Fibroblast of the aortic adventitia (primary cell): ENCODE measurements around the gene DLGAP1. TPM values are rescaled to one million over a fixed set of nuclear protein-coding genes. Genes with fewer than 3 reads are reported as not detected.

ENCODE experiments used
- DNase-seq: peaks from one replicate; pipeline ENCODE4 v3.0.0-alpha.2; 2010; ENCODE audit warnings: low read depth
- H3K4me3 ChIP-seq: 2 replicates; pipeline ENCODE4 v1.5.1; 2011; ENCODE audit warnings: low read depth, mild to moderate bottlenecking, control low read depth, low read length, moderate library complexity
- CTCF ChIP-seq: IDR thresholded peaks from 2 replicates; pipeline ENCODE4 v1.5.1; 2011; ENCODE audit warnings: mild to moderate bottlenecking, low read length, control low read depth, inconsistent platforms; ENCODE audit not compliant: insufficient read depth
- total RNA-seq: library from RNA; depleted of rRNA; stranded (reverse); fragments of >200 nt; gene quantifications from 2 replicates; pipeline ENCODE4 v1.2.3, GENCODE V29; 2012; ENCODE audit warnings: low replicate concordance

Gene DLGAP1
- total RNA-seq, 1 donor = 1.4 TPM

DNA sequence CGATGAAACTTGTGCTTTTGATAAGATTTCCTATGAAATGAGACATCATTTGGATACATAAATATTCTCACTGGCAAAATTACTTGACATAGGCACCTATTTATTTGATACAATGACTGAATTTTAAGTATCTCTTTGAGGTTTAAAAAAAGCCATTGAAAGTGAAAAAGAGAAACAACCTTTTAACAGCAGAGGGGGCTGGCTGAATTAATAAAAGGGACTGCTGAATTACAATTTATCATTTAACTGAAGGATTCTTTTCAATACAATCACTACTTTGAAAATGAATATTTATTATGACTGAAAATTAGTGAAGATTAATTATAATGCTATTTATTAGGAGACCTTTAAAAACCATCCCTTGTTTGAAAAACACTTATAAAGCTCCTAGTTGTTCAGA lies 335.3 kb downstream of the DLGAP1 start:
- DNase-seq = no peak
- TF ChIP-seq CTCF = no peak
- H3K4me3 ChIP-seq = no peak overlapping the region

DNA sequence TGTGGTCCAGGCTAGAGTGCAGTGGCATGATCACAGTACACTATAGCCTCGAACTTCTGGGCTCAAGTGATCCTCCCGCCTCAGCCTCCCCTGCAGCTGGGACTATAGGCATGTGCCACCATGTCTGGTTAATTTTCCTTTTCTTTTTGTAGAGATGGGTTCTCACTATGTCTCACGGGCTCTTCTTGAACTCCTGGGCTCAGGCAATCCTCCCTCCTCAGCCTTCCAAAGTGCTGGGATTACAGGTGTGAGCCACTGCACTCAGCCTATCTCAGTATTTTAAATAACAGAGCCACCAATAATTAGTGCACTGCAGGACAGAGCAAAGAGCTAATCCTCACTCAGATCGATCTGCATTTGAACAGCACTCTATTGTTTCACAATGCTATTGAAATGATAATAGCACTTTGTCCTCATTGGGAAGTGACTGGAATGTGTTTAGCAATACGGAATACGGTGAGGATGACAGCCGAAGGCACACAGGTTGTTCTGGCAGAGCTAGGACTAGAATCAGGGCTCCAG lies 335.9 kb downstream of the DLGAP1 start:
- no peak for DNase-seq
- H3K4me3 ChIP-seq = no peak overlapping the region
- TF ChIP-seq CTCF = no peak

DNA sequence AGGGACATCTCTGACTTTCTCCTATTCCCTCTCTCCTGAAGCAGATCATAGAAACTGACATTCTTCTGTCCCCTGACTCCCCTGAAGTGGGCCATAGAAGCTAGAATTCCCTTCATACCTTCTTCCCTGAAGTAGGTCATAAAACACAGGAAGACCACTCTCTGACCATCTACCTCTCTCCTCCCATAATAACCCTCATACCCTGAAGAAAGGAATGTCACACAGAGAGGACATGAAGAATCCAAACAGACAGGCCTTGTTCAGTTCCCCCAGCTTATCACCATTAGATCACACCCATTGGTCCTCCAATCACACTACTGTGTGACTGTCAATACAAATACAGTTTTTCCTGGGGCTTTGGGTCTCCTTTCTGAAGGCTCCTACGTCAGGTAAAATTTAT lies 347.1 kb downstream of the DLGAP1 start:
- TF ChIP-seq CTCF = no peak

DNA sequence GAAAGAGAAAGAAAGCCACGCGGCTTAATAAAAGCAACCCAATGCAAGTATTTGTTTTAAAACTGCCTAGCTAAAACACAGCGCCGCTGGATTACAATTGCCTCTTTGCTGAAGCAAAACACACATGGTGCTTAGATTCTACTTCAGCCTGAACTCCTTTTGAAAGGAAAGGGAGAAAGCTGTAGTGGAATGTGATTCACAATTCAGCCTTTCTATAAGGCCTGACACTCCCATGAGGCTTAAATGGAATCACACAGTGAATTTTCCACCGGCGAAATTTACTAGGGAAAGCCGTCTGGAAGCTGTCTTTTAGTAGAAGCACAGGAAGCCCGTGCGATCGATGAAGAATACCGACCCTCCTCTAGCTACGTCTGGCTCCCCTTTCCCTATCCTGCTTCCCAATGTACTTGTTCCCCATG lies 348.0 kb downstream of the DLGAP1 start:
- peak overlapping the region; percentile 9 for H3K4me3 ChIP-seq
- TF ChIP-seq CTCF = no peak
- DNase-seq = peak; percentile 37

More for the DNA sequence above, 347.1 kb downstream of the DLGAP1 start:
- DNase-seq = no peak
- H3K4me3 ChIP-seq = no peak overlapping the region

DNA sequence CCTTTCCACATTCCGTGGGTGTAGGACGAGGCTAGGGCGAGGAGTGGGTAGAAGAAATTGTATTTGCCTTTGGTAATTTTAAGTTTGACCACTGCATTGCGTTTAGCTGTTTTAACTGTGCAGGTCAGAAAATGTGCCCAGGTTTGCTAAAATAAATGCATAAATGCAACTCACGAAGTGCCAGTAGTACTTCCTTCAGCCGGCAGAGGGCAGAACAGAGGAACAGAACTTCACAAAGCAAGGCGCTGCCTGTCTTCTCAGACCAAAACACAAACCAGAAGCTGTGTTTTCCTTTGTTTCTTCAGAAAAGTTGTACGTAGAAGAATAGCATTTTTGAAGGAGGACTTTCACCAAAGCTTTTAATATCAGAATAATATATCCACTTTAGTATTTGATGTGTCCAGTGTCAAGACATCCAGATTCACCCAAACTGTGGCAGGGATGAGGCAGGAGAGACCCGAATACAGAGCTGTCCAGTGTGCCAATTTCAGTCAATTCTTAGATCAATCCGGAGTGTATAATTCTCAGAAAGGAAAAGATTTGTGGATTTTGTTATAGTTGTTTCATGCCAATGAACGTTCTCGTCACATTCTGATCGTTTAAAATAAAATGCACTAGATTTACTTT lies 348.6 kb downstream of the DLGAP1 start:
- H3K4me3 ChIP-seq = peak overlapping the region; percentile 43
- TF ChIP-seq CTCF = peak; percentile 92
- DNase-seq = peak; percentile 82

DNA sequence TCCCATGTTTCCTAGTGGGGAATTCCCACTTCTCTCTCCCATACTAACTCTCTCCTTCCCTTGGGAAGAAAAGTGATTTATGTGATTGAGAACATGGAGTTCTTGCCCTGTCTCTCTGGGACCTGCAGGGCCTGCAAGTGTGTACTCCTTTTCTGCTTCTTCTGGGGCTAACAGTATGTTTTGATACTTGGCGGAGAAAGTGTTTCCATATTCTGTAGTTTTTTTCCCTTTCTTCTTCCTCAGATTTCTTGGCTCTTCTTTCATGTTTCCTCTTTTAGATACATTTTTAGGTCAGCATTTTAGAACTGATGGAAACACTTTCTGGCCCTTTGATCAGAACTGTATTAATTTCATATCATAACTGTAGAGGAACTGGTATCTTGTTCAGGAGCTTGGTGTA lies 352.2 kb downstream of the DLGAP1 start:
- no peak for DNase-seq
- no peak for TF ChIP-seq CTCF

DNA sequence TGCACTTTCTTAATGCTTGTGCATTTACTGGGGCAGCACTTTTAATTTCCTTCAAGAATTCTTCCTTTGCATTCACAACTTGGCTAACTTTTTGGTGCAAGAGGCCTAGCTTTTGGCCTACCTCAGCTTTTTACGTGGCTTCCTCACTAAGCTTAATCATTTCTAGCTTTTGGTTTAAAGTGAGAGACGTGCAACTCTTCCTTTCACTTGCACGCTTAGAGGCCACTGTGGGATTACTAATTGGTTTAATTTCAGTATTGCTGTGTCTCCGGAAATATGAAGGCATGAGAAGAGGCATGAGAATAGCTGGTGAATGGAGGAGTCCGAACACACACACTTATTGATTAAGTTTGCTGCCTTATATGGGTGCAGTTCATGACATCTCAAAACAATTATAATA lies 354.1 kb downstream of the DLGAP1 start:
- no peak for TF ChIP-seq CTCF
- DNase-seq = no peak
- no peak overlapping the region for H3K4me3 ChIP-seq

More for the DNA sequence above, 352.2 kb downstream of the DLGAP1 start:
- H3K4me3 ChIP-seq = no peak overlapping the region
